Upper lobe of right lung (tissue), 1 donor: ENCODE results near the gene CALR. TPM values are rescaled to one million over a fixed set of nuclear protein-coding genes. Genes with fewer than 3 reads are reported as not detected.
"Not testable (repeated sequence)": the region's sequence is repeated elsewhere in the genome, so short reads cannot be mapped to it uniquely, and the experiment has no call there.

Experiments used
- ATAC-seq: fragments of 200-7000 bp; cut with Tn5 transposase; one replicate; pipeline ENCODE4 v1.9.1; 2020; ENCODE audit warnings: mild to moderate bottlenecking, moderate library complexity
- DNase-seq: peaks from one replicate; pipeline ENCODE4 v3.0.0-alpha.2; 2020
- H3K27ac ChIP-seq: fragments of 200-600 bp; one replicate; pipeline ENCODE4 v1.8.0; 2022
- H3K27me3 ChIP-seq: fragments of 200-600 bp; one replicate; pipeline ENCODE4 v1.8.0; 2022; ENCODE audit warnings: mild to moderate bottlenecking
- H3K36me3 ChIP-seq: fragments of 200-600 bp; one replicate; pipeline ENCODE4 v1.8.0; 2022
- H3K4me1 ChIP-seq: fragments of 200-600 bp; one replicate; pipeline ENCODE4 v1.8.0; 2022
- H3K4me3 ChIP-seq: fragments of 200-600 bp; one replicate; pipeline ENCODE4 v1.8.0; 2022; ENCODE audit warnings: mild to moderate bottlenecking
- H3K9me3 ChIP-seq: fragments of 200-600 bp; one replicate; pipeline ENCODE4 v1.8.0; 2022
- intact Hi-C: fragments of 100-400 bp; cut with DNase I; formaldehyde crosslinking; loops from one replicate; pipeline ENCODE4 v1.11.0; 2022
- total RNA-seq: library from RNA; stranded (reverse); fragmentation: NEBNext Ultra II Directional; extraction: Animal tissue kit (Norgen Biotek cat#: 25700); gene quantifications from one replicate; pipeline ENCODE4 v1.2.1, GENCODE V29; 2021
- TF ChIP-seq, protein P1 (sequence below): fragments of 200-600 bp; IDR thresholded peaks from one replicate; pipeline ENCODE4 v1.8.0; 2022; ENCODE audit warnings: antibody characterized with exemption
- donor health status: DM: no; HTN: yes; CAD: no; lungs with severe emphysema.

The CALR gene
- total RNA-seq, 1 donor from 2014 or later, result 991 TPM

DNA sequence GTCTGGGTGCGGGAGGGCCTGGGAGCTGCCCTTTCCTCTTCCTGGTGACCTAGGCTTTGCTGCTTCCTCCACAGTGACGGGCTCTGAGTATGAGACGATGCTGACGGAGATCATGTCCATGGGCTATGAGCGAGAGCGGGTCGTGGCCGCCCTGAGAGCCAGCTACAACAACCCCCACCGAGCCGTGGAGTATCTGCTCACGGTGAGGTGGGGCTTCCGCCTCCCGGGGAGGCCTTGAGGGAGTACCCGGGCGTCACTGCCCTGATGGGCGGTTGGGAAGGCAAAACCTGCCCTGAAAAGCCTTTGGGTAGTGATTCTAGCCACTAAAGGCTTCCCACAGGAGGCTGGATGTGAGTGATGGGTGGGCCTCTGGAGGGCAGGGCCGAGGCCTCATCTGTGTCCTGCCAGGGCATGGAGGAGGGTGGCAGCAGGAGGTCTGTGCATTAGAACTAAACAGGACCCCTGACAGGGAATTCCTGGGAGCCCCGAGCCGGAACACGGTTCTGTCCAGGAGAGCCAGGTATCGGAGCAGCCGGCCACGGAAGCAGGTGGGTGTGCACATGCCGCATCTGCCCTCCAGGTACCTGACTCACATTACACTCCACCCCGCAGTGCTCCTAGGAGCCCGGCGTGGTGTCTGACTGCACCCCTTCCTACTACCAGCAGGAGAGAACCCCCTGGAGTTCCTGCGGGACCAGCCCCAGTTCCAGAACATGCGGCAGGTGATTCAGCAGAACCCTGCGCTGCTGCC lies 10.4 kb downstream of the CALR start:
- Histone ChIP-seq H3K4me3 (no peak overlapping the region), H3K36me3 (peaks cover 76% of the 10 kb centered on the region), H3K4me1 (peaks cover 28% of the 10 kb centered on the region), H3K9me3 (no peaks in the 10 kb centered on the region), H3K27ac (no peak overlapping the region), H3K27me3 (no peaks in the 10 kb centered on the region)
- TF ChIP-seq, protein P1, sequence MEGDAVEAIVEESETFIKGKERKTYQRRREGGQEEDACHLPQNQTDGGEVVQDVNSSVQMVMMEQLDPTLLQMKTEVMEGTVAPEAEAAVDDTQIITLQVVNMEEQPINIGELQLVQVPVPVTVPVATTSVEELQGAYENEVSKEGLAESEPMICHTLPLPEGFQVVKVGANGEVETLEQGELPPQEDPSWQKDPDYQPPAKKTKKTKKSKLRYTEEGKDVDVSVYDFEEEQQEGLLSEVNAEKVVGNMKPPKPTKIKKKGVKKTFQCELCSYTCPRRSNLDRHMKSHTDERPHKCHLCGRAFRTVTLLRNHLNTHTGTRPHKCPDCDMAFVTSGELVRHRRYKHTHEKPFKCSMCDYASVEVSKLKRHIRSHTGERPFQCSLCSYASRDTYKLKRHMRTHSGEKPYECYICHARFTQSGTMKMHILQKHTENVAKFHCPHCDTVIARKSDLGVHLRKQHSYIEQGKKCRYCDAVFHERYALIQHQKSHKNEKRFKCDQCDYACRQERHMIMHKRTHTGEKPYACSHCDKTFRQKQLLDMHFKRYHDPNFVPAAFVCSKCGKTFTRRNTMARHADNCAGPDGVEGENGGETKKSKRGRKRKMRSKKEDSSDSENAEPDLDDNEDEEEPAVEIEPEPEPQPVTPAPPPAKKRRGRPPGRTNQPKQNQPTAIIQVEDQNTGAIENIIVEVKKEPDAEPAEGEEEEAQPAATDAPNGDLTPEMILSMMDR, result no peak
- intact Hi-C loops, result no loop called here
- no peak for DNase-seq
- no peak for ATAC-seq

DNA sequence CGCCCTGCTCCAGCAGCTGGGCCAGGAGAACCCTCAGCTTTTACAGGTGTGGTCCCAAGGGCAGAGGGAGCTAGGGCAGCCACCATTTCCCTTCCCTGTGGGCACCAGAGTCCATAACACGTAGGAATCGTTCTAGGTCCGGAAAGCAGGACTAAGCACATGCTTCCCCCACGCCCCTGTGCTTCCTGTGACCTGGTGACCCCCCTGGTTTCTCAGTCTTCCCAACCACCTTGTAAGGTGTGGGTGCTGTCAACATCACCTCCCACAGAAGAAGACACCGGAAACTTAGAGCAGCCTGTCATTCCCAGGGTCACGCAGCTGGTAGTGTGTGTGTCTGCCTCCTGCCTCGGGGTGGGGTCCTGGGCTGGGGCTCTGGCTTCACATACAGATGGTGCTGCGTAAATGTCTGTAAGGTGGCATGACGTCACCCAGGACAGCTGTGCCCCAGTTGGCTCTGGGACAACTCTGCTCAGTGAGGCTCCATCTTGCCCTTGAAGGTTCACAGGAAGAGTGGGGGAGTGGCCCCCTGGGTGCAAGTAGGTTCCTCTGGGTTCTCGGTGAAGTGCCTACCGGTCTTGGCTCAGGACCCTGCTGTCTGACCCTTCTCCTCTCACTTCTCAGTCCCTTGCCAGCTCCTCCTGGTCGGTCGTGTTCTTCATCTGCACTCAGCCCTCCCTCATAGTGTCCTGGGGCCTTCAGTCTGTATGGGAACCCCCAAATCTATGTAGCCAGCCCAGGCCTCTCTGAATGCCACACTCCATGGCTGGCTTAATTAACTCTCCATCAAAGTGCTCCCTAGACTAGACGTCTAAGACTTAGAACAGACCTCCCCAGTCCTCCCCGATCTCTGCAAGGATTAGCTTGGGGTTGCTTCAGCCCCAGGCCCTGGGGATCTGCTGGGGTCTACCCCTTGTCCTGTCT lies 11.2 kb downstream of the CALR start:
- no peak for DNase-seq
- Histone ChIP-seq H3K27me3 (no peaks in the 10 kb centered on the region), H3K4me3 (no peak overlapping the region), H3K36me3 (peaks cover 76% of the 10 kb centered on the region), H3K4me1 (peaks cover 28% of the 10 kb centered on the region), H3K27ac (no peak overlapping the region), H3K9me3 (no peaks in the 10 kb centered on the region)
- intact Hi-C loops, result no loop called here
- TF ChIP-seq, protein P1, result no peak
- ATAC-seq, result no peak

DNA sequence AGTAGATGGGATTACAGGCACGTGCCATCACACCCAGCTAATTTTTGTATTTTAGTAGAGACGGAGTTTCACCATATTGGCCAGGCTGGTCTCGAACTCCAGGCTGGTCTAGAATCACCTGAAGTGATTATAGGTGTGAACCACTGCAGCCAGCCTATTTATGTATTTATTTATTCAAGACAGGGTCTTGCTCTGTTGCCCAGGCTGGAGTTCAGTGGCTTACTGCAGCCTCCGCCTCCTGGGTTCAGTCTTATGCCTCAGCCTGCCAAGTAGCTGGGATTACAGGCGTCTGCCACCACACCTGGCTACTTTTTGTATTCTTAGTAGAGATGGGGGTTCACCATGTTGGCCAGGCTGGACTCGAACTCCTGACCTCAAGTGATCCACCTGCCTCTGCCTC lies 13.6 kb downstream of the CALR start:
- H3K27ac ChIP-seq, H3K9me3 ChIP-seq, H3K4me3 ChIP-seq, H3K27me3 ChIP-seq, DNase-seq, ATAC-seq, intact Hi-C loops: not testable (repeated sequence)
- peaks cover 79% of the 10 kb centered on the region for H3K36me3 ChIP-seq
- peaks cover 30% of the 10 kb centered on the region for H3K4me1 ChIP-seq

DNA sequence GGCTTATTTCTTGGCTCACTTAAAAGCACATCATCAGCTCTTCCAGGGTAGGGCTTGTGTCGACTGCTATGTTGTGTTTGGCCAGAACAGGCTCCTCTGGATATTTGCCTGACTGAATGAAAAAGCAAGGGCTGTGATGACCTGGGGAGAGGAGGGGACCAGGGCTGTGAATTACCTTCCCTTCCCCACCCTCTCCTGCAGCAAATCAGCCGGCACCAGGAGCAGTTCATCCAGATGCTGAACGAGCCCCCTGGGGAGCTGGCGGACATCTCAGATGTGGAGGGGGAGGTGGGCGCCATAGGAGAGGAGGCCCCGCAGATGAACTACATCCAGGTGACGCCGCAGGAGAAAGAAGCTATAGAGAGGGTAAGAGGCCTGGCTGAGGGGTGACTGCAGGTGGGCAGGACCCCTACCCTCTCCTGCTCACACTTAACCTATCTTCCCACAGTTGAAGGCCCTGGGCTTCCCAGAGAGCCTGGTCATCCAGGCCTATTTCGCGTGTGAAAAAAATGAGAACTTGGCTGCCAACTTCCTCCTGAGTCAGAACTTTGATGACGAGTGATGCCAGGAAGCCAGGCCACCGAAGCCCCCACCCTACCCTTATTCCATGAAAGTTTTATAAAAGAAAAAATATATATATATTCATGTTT lies 14.2 kb downstream of the CALR start:
- intact Hi-C loops, result no loop called here

DNA sequence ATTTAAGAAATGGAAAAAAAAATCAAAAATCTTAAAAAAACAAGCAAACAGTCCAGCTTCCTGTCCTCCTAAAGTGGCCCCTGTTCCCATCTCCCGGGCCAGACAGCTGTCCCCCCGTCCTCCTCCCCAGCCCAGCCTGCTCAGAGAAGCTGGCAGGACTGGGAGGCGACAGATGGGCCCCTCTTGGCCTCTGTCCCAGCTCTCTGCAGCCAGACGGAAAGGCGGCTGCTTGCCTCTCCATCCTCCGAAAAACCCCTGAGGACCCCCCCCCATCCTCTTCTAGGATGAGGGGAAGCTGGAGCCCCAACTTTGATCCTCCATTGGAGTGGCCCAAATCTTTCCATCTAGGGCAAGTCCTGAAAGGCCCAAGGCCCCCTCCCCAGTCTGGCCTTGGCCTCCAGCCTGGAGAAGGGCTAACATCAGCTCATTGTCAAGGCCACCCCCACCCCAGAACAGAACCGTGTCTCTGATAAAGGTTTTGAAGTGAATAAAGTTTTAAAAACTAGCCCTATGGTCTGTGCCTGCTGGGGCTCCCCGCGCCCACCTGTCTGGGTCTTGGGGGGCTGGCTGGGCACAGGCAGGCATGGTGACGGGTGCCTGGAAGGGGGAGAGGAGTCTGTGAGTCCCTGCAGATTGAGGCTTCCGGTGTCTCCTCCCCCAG lies 14.9 kb downstream of the CALR start:
- Histone ChIP-seq H3K4me1 (peaks cover 23% of the 10 kb centered on the region), H3K36me3 (peaks cover 69% of the 10 kb centered on the region), H3K9me3 (no peaks in the 10 kb centered on the region), H3K27ac (peak overlapping the region; percentile 8), H3K27me3 (no peaks in the 10 kb centered on the region), H3K4me3 (no peak overlapping the region)
- DNase-seq (no peak), ATAC-seq (no peak)
- intact Hi-C loops, result no loop called here
- TF ChIP-seq, protein P1, result no peak

More for the DNA sequence above, 14.2 kb downstream of the CALR start:
- H3K4me1 ChIP-seq, result peaks cover 24% of the 10 kb centered on the region
- ATAC-seq (no peak), DNase-seq (no peak)
- TF ChIP-seq, protein P1, result no peak
- H3K27ac ChIP-seq, result peak overlapping the region; percentile 58
- H3K9me3 ChIP-seq, result no peaks in the 10 kb centered on the region
- peaks cover 75% of the 10 kb centered on the region for H3K36me3 ChIP-seq
- no peaks in the 10 kb centered on the region for H3K27me3 ChIP-seq
- H3K4me3 ChIP-seq, result no peak overlapping the region
